ENCODE data around the gene ZIC5. TPM values are rescaled to one million over a fixed set of nuclear protein-coding genes. Genes with fewer than 3 reads are reported as not detected.

The ZIC5 gene
- total and polyA plus RNA-seq, 2 of the 13 experiments (the other 11 are each of a cell fraction or from before 2014, with no cell fraction given): 0.02 to 0.07 TPM

GRCh38 chr13:99980824-99981734 is 9.5 kb upstream of the ZIC5 start (continued):
- TF ChIP-seq, protein P1, sequence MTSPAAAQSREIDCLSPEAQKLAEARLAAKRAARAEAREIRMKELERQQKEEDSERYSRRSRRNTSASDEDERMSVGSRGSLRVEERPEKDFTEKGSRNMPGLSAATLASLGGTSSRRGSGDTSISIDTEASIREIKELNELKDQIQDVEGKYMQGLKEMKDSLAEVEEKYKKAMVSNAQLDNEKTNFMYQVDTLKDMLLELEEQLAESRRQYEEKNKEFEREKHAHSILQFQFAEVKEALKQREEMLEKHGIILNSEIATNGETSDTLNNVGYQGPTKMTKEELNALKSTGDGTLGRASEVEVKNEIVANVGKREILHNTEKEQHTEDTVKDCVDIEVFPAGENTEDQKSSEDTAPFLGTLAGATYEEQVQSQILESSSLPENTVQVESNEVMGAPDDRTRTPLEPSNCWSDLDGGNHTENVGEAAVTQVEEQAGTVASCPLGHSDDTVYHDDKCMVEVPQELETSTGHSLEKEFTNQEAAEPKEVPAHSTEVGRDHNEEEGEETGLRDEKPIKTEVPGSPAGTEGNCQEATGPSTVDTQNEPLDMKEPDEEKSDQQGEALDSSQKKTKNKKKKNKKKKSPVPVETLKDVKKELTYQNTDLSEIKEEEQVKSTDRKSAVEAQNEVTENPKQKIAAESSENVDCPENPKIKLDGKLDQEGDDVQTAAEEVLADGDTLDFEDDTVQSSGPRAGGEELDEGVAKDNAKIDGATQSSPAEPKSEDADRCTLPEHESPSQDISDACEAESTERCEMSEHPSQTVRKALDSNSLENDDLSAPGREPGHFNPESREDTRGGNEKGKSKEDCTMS (CRISPR knock-in tag; conservative IDR thresholded peaks at IDR 0.05): no peak
- TF ChIP-seq PCBP1 (IDR thresholded peaks at IDR 0.05; ENCODE audit: borderline replicate concordance, low read depth, low read length) (no peak), POLR2G (IDR thresholded peaks at IDR 0.05; ENCODE audit: low read depth, low read length) (no peak), ZBTB14 (CRISPR knock-in tag; IDR thresholded peaks at IDR 0.05) (peak; percentile 78), MTA3 (CRISPR knock-in tag; IDR thresholded peaks at IDR 0.05) (no peak), NR2F1 (CRISPR knock-in tag; IDR thresholded peaks at IDR 0.05) (no peak), KLF11 (CRISPR knock-in tag; IDR thresholded peaks at IDR 0.05) (no peak), SP5 (CRISPR knock-in tag; IDR thresholded peaks at IDR 0.05; ENCODE audit: borderline replicate concordance, low read depth) (no peak), POLR2AphosphoS2 (IDR thresholded peaks at IDR 0.05; ENCODE audit: low read depth, low read length) (no peak), ZNF563 (CRISPR knock-in tag; IDR thresholded peaks at IDR 0.05) (peak; percentile 79), ZNF124 (CRISPR knock-in tag; IDR thresholded peaks at IDR 0.05) (no peak)
- TF ChIP-seq, protein P2, sequence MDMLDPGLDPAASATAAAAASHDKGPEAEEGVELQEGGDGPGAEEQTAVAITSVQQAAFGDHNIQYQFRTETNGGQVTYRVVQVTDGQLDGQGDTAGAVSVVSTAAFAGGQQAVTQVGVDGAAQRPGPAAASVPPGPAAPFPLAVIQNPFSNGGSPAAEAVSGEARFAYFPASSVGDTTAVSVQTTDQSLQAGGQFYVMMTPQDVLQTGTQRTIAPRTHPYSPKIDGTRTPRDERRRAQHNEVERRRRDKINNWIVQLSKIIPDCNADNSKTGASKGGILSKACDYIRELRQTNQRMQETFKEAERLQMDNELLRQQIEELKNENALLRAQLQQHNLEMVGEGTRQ (IDR thresholded peaks at IDR 0.05; ENCODE audit: low read depth, low read length): no peak
- TF ChIP-seq, protein P2 (CRISPR knock-in tag; IDR thresholded peaks at IDR 0.05; ENCODE audit: borderline replicate concordance): no peak
- TF ChIP-seq, protein P3, sequence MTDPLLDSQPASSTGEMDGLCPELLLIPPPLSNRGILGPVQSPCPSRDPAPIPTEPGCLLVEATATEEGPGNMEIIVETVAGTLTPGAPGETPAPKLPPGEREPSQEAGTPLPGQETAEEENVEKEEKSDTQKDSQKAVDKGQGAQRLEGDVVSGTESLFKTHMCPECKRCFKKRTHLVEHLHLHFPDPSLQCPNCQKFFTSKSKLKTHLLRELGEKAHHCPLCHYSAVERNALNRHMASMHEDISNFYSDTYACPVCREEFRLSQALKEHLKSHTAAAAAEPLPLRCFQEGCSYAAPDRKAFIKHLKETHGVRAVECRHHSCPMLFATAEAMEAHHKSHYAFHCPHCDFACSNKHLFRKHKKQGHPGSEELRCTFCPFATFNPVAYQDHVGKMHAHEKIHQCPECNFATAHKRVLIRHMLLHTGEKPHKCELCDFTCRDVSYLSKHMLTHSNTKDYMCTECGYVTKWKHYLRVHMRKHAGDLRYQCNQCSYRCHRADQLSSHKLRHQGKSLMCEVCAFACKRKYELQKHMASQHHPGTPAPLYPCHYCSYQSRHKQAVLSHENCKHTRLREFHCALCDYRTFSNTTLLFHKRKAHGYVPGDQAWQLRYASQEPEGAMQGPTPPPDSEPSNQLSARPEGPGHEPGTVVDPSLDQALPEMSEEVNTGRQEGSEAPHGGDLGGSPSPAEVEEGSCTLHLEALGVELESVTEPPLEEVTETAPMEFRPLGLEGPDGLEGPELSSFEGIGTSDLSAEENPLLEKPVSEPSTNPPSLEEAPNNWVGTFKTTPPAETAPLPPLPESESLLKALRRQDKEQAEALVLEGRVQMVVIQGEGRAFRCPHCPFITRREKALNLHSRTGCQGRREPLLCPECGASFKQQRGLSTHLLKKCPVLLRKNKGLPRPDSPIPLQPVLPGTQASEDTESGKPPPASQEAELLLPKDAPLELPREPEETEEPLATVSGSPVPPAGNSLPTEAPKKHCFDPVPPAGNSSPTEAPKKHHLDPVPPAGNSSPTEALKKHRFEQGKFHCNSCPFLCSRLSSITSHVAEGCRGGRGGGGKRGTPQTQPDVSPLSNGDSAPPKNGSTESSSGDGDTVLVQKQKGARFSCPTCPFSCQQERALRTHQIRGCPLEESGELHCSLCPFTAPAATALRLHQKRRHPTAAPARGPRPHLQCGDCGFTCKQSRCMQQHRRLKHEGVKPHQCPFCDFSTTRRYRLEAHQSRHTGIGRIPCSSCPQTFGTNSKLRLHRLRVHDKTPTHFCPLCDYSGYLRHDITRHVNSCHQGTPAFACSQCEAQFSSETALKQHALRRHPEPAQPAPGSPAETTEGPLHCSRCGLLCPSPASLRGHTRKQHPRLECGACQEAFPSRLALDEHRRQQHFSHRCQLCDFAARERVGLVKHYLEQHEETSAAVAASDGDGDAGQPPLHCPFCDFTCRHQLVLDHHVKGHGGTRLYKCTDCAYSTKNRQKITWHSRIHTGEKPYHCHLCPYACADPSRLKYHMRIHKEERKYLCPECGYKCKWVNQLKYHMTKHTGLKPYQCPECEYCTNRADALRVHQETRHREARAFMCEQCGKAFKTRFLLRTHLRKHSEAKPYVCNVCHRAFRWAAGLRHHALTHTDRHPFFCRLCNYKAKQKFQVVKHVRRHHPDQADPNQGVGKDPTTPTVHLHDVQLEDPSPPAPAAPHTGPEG (CRISPR knock-in tag; IDR thresholded peaks at IDR 0.05): 0 out of 2 replicates have a peak, but pooled peaks have one; percentile 35
- TF ChIP-seq, protein P4, sequence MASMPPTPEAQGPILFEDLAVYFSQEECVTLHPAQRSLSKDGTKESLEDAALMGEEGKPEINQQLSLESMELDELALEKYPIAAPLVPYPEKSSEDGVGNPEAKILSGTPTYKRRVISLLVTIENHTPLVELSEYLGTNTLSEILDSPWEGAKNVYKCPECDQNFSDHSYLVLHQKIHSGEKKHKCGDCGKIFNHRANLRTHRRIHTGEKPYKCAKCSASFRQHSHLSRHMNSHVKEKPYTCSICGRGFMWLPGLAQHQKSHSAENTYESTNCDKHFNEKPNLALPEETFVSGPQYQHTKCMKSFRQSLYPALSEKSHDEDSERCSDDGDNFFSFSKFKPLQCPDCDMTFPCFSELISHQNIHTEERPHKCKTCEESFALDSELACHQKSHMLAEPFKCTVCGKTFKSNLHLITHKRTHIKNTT (CRISPR knock-in tag; IDR thresholded peaks at IDR 0.05): no peak
